Activated CD4-positive, CD25-positive, alpha-beta regulatory T cell treated with anti-CD3 and anti-CD28 coated beads, Interleukin-2, amount 50 U/mL, for 24 hours (primary cell): ENCODE measurements around the gene TRPM4.
"Not testable (repeated sequence)": the region's sequence is repeated elsewhere in the genome, so short reads cannot be mapped to it uniquely, and the experiment has no call there.

ENCODE experiments used
- ATAC-seq, 2 donors: fragments of 150-1000 bp; cut with Tn5 transposase; one replicate each; pipeline ENCODE4 v1.10.0; 2021; ENCODE audit warnings: mild to moderate bottlenecking in 1 of 2, moderate library complexity in 1 of 2

TRPM4 gene

GRCh38 chr19:49151267-49152118, 6.1 kb upstream of the TRPM4 start:
- ATAC-seq: peak in 1 of 2 donors; percentile 21

- ATAC-seq: no peak
Measured at GRCh38 chr19:49152119-49152550, 5.5 kb upstream of the TRPM4 start.

GRCh38 chr19:49153167-49153809, 4.3 kb upstream of the TRPM4 start:
- ATAC-seq: no peak

GRCh38 chr19:49154279-49154678, 3.3 kb upstream of the TRPM4 start:
- ATAC-seq: no peak

GRCh38 chr19:49155005-49155819, 2.4 kb upstream of the TRPM4 start, which contains the start of gene HRC:
Gene HRC (minus strand): TSS chr19:49155396. CDS start chr19:49155237, 159 bp downstream.
- no peak for ATAC-seq

- ATAC-seq: no peak
Measured at GRCh38 chr19:49155820-49156346, 1.7 kb upstream of the TRPM4 start.

- ATAC-seq: no peak
Measured at GRCh38 chr19:49160450-49161189, 3.0 kb downstream of the TRPM4 start.

GRCh38 chr19:49161987-49162386, 4.4 kb downstream of the TRPM4 start:
- no peak for ATAC-seq

GRCh38 chr19:49165111-49165750, 7.6 kb downstream of the TRPM4 start:
- no peak for ATAC-seq

GRCh38 chr19:49165865-49166301, 8.3 kb downstream of the TRPM4 start:
- ATAC-seq: no peak

- no peak for ATAC-seq
Measured at GRCh38 chr19:49167857-49168409, 10.3 kb downstream of the TRPM4 start.

GRCh38 chr19:49168421-49168820, 10.8 kb downstream of the TRPM4 start:
- no peak for ATAC-seq

- no peak for ATAC-seq
Measured at GRCh38 chr19:49173198-49173597, 15.6 kb downstream of the TRPM4 start.

GRCh38 chr19:49180659-49181058, 23.1 kb downstream of the TRPM4 start:
- ATAC-seq: no peak

- ATAC-seq: not testable (repeated sequence)
Measured at GRCh38 chr19:49182010-49182847, 24.6 kb downstream of the TRPM4 start.

GRCh38 chr19:49182848-49183375, 25.3 kb downstream of the TRPM4 start:
- no peak for ATAC-seq

GRCh38 chr19:49186108-49186507, 28.5 kb downstream of the TRPM4 start:
- ATAC-seq: no peak

- ATAC-seq: no peak
Measured at GRCh38 chr19:49188626-49189200, 31.1 kb downstream of the TRPM4 start.

- no peak for ATAC-seq
Measured at GRCh38 chr19:49189259-49189658, 31.7 kb downstream of the TRPM4 start.

- ATAC-seq: no peak
Measured at GRCh38 chr19:49190781-49191180, 33.2 kb downstream of the TRPM4 start.
